Measurements from ENCODE around the gene HIP1.

- TF ChIP-seq MAX (IDR thresholded peaks at IDR 0.05) (no peak), EGR1 (IDR thresholded peaks at IDR 0.05) (no peak), FOXM1 (IDR thresholded peaks at IDR 0.05; ENCODE audit: borderline replicate concordance, low read depth) (no peak), YY1 (IDR thresholded peaks at IDR 0.05; ENCODE audit: low read depth) (no peak), EP300 (IDR thresholded peaks at IDR 0.05; ENCODE audit: borderline replicate concordance) (no peak), RAD21 (IDR thresholded peaks at IDR 0.05; ENCODE audit: low read depth) (no peak)
Observed at GRCh38 chr7:75702515-75702914, 36.2 kb downstream of the HIP1 start.

Measured in Ishikawa (cell line).